ENCODE measurements around the gene PFN1. TPM values are rescaled to one million over a fixed set of nuclear protein-coding genes. Genes with fewer than 3 reads are reported as not detected.

PFN1 gene
- total and polyA plus RNA-seq, 2 of the 8 experiments (the other 6 are each of a cell fraction or from before 2014, with no cell fraction given) = 1,355 to 1,949 TPM

GRCh38 chr17:4898351-4898750 is 50.0 kb downstream of the PFN1 start (continued):
- TF ChIP-seq CHD7 (IDR thresholded peaks at IDR 0.05; ENCODE audit: insufficient replicate concordance, low read length) (no peak), RAD21 (IDR thresholded peaks at IDR 0.05 in 1 of 2, conservative IDR thresholded peaks at IDR 0.05 in 1 of 2; ENCODE audit: low read depth in 2 of 2, low read length in 2 of 2) (no peak), TAF7 (optimal IDR thresholded peaks at IDR 0.05; ENCODE audit: borderline replicate concordance, low read depth, low read length) (no peak), GTF2F1 (IDR thresholded peaks at IDR 0.05; ENCODE audit: borderline replicate concordance, low read depth, low read length) (no peak), POLR2A (IDR thresholded peaks at IDR 0.05; ENCODE audit: control extremely low read depth in 1 of 2, low read depth in 2 of 2, low read length in 2 of 2) (no peak), EP300 (IDR thresholded peaks at IDR 0.05; ENCODE audit: borderline replicate concordance in 1 of 2, low read depth in 2 of 2, low read length in 2 of 2) (no peak), SP4 (IDR thresholded peaks at IDR 0.05; ENCODE audit: low read length) (no peak)

Measured in H1 (cell line).